Stimulated activated CD8-positive, alpha-beta memory T cell treated with anti-CD3 and anti-CD28 coated beads, Interleukin-15, amount 100 ng/mL, for 4 hours (primary cell): ENCODE data around the gene USF3.

Experiments used
- DNase-seq, 2 donors: peaks; one replicate each; pipeline ENCODE4 v3.0.0-alpha.2; 2020; ENCODE audit warnings: low read depth in 2 of 2

Gene USF3

GRCh38 chr3:113698213-113698742, 1.8 kb upstream of the USF3 start:
- no peak for DNase-seq

GRCh38 chr3:113697500-113698090, 1.2 kb upstream of the USF3 start:
- DNase-seq = no peak

GRCh38 chr3:113696658-113697499, 437 bp upstream of the USF3 start:
- peak; percentile 97 to 98 for DNase-seq

GRCh38 chr3:113695431-113695785, 1.0 kb downstream of the USF3 start:
- DNase-seq = no peak

- no peak for DNase-seq
Measured at GRCh38 chr3:113690482-113690881, 6.0 kb downstream of the USF3 start.

GRCh38 chr3:113685956-113686721, 10.3 kb downstream of the USF3 start:
- DNase-seq = no peak

- DNase-seq = no peak
Measured at GRCh38 chr3:113685124-113685523, 11.3 kb downstream of the USF3 start.

GRCh38 chr3:113684271-113684819, 12.1 kb downstream of the USF3 start:
- no peak for DNase-seq

GRCh38 chr3:113678773-113679172, 17.7 kb downstream of the USF3 start:
- DNase-seq = no peak

- no peak for DNase-seq
Measured at GRCh38 chr3:113677737-113678136, 18.7 kb downstream of the USF3 start.

- DNase-seq = no peak
Measured at GRCh38 chr3:113676261-113676660, 20.2 kb downstream of the USF3 start.

GRCh38 chr3:113673593-113673992, 22.8 kb downstream of the USF3 start:
- no peak for DNase-seq

- DNase-seq = no peak
Measured at GRCh38 chr3:113668015-113668414, 28.4 kb downstream of the USF3 start.

GRCh38 chr3:113664523-113665094, 31.8 kb downstream of the USF3 start:
- DNase-seq = no peak

- no peak for DNase-seq
Measured at GRCh38 chr3:113663761-113664160, 32.7 kb downstream of the USF3 start.

- DNase-seq = no peak
Measured at GRCh38 chr3:113663324-113663750, 33.1 kb downstream of the USF3 start.

- no peak for DNase-seq
Measured at GRCh38 chr3:113662824-113663223, 33.6 kb downstream of the USF3 start.

- no peak for DNase-seq
Measured at GRCh38 chr3:113660896-113661295, 35.5 kb downstream of the USF3 start.

GRCh38 chr3:113660458-113660857, 36.0 kb downstream of the USF3 start:
- no peak for DNase-seq

- DNase-seq = no peak
Measured at GRCh38 chr3:113659996-113660395, 36.4 kb downstream of the USF3 start.

- no peak for DNase-seq
Measured at GRCh38 chr3:113659101-113659541, 37.3 kb downstream of the USF3 start.

GRCh38 chr3:113658107-113658506, 38.3 kb downstream of the USF3 start:
- no peak for DNase-seq
